Osteocyte (in vitro differentiated cells): Measurements from ENCODE around the gene HMCES. TPM values are rescaled to one million over a fixed set of nuclear protein-coding genes. Genes with fewer than 3 reads are reported as not detected.

Source experiments
- DNase-seq: peaks from one replicate; pipeline ENCODE4 v3.0.0; 2021; ENCODE audit warnings: mixed read lengths; ENCODE audit not compliant: unreplicated experiment; ENCODE audit errors: extremely low spot score
- H3K27ac Mint-ChIP-seq: one replicate; pipeline ENCODE4 v1.8.0; 2021; ENCODE audit warnings: mild to moderate bottlenecking, mixed read lengths; ENCODE audit not compliant: unreplicated experiment
- H3K27me3 Mint-ChIP-seq: one replicate; pipeline ENCODE4 v1.8.0; 2021; ENCODE audit warnings: mixed read lengths; ENCODE audit not compliant: unreplicated experiment
- H3K36me3 Mint-ChIP-seq: one replicate; pipeline ENCODE4 v1.8.0; 2021; ENCODE audit warnings: mixed read lengths; ENCODE audit not compliant: unreplicated experiment
- H3K4me1 Mint-ChIP-seq: one replicate; pipeline ENCODE4 v1.8.0; 2021; ENCODE audit warnings: mixed read lengths; ENCODE audit not compliant: unreplicated experiment
- H3K4me3 Mint-ChIP-seq: one replicate; pipeline ENCODE4 v1.8.0; 2021; ENCODE audit warnings: mild to moderate bottlenecking, moderate library complexity, mixed read lengths; ENCODE audit not compliant: unreplicated experiment
- H3K9me3 Mint-ChIP-seq: one replicate; pipeline ENCODE4 v1.8.0; 2021; ENCODE audit warnings: mixed read lengths; ENCODE audit not compliant: unreplicated experiment
- CTCF ChIP-seq: fragments of 200-600 bp; sonication (generic); IDR thresholded peaks from 2 replicates; pipeline ENCODE4 v1.5.0; 2021; ENCODE audit warnings: antibody characterized with exemption, mild to moderate bottlenecking, moderate library complexity
- total RNA-seq: library from RNA; stranded (reverse); gene quantifications from 2 replicates; pipeline ENCODE4 v1.2.1, GENCODE V29; 2021

The HMCES gene
- total RNA-seq, 1 donor from 2014 or later, result 24.7 TPM

- peak; percentile 96 for DNase-seq
- Mint-ChIP-seq H3K9me3 (no peaks in the 10 kb centered on the region), H3K36me3 (peaks cover 21% of the 10 kb centered on the region), H3K4me3 (peak within 1 kb of the TSS; percentile 95), H3K4me1 (peaks cover 35% of the 10 kb centered on the region), H3K27ac (peak within 1 kb of the TSS; percentile 97), H3K27me3 (no peaks in the 10 kb centered on the region)
- TF ChIP-seq CTCF, result no peak
Measured at GRCh38 chr3:129249284-129250065, 29.2 kb upstream of the HMCES start, which contains the start of gene COPG1. COPG1 (plus strand) TSS chr3:129249606; CDS start chr3:129249710, 104 bp downstream.

- no peak overlapping the region for H3K27ac Mint-ChIP-seq
- H3K9me3 Mint-ChIP-seq, result no peaks in the 10 kb centered on the region
- peaks cover 44% of the 10 kb centered on the region for H3K36me3 Mint-ChIP-seq
- H3K4me3 Mint-ChIP-seq, result no peak overlapping the region
- H3K4me1 Mint-ChIP-seq, result peaks cover 22% of the 10 kb centered on the region
- DNase-seq, result no peak
- H3K27me3 Mint-ChIP-seq, result no peaks in the 10 kb centered on the region
- no peak for TF ChIP-seq CTCF
Measured at GRCh38 chr3:129252748-129253147, 25.9 kb upstream of the HMCES start.

DNA sequence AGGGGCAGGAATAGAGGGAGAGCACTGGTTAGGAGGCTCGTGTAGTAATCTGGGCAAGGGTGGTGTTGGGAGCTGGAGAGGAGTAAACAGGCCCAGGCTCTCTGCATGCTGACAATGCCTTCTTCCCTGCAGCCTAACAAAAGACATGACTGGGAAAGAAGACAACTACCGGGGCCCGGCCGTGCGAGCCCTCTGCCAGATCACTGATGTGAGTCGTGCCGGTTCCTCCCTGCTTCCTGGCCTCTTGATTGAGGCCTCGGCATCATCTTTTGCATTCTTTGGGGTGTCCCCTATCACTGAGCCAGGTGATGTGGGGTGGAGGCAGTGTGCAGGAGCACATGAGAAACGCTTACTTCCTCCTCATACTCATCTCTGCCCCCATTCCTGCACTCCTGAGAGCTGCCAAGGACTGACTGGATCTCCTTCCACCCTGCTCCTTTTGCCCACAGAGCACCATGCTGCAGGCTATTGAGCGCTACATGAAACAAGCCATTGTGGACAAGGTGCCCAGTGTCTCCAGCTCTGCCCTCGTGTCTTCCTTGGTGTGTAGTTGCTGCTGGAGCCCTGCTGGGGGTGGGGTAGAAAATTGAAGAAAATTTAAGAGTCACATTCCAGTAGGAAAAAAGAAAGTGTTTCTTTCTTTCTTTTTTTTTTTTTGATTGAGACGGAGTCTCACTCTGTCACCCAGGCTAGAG, 24.0 kb upstream of the HMCES start:
- H3K36me3 Mint-ChIP-seq, result peaks cover 60% of the 10 kb centered on the region
- no peaks in the 10 kb centered on the region for H3K9me3 Mint-ChIP-seq
- no peak overlapping the region for H3K27ac Mint-ChIP-seq

DNA sequence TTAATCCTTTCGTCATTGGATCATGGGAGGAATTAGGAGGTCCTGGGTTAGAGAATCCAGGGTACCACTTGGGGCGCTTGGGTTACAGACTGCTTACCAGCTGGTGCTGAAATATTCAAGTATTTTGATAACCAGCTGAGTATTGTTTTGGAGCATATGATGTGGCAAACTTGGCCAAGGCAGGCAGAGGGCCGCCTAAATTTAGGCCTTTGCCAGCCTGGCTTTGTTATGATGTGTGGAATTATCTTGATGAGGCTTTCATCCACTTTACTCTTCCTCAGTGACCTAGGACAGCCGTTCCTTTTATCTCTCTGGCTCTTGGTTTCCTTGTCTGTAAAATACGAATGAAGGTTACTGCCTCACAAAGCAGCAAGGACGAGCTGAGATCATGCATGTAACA, 22.4 kb upstream of the HMCES start:
- H3K4me1 Mint-ChIP-seq, result peaks cover 4% of the 10 kb centered on the region
- no peak for TF ChIP-seq CTCF
- DNase-seq, result no peak
- H3K4me3 Mint-ChIP-seq, result no peak overlapping the region
- peaks cover 68% of the 10 kb centered on the region for H3K36me3 Mint-ChIP-seq
- no peaks in the 10 kb centered on the region for H3K27me3 Mint-ChIP-seq
- H3K27ac Mint-ChIP-seq, result no peak overlapping the region
- no peaks in the 10 kb centered on the region for H3K9me3 Mint-ChIP-seq

More for the DNA sequence above, 24.0 kb upstream of the HMCES start:
- no peak for DNase-seq
- H3K4me1 Mint-ChIP-seq, result peaks cover 12% of the 10 kb centered on the region
- no peaks in the 10 kb centered on the region for H3K27me3 Mint-ChIP-seq
- H3K4me3 Mint-ChIP-seq, result no peak overlapping the region
- no peak for TF ChIP-seq CTCF

DNA sequence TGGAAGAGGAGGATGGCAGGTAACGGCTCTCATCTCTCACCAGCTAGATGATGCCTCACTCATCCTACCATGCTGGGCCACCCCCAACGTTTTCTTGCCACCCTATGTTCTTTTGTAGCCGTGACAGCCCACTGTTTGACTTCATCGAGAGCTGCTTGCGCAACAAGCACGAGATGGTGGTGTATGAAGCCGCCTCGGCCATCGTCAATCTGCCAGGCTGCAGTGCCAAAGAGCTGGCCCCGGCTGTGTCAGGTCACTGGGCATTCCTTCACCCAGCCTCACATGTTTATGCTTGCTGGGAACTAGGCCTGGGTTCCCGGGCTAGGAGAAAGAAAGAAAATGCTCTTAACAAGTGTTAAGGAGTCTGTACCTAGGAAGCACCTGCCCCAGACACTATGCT, 21.1 kb upstream of the HMCES start:
- H3K36me3 Mint-ChIP-seq, result peaks cover 69% of the 10 kb centered on the region

More for the DNA sequence above, 21.1 kb upstream of the HMCES start:
- DNase-seq, result no peak
- TF ChIP-seq CTCF, result no peak
- Mint-ChIP-seq H3K4me1 (no peaks in the 10 kb centered on the region), H3K9me3 (no peaks in the 10 kb centered on the region), H3K4me3 (no peak overlapping the region), H3K27ac (no peak overlapping the region), H3K27me3 (no peaks in the 10 kb centered on the region)
